ENCODE data around the gene TBX1. TPM values are rescaled to one million over a fixed set of nuclear protein-coding genes. Genes with fewer than 3 reads are reported as not detected.

The TBX1 gene
- polyA plus RNA-seq = under 1 TPM in 1 of 3 donors, not detected in 2; 0.12 TPM

DNA sequence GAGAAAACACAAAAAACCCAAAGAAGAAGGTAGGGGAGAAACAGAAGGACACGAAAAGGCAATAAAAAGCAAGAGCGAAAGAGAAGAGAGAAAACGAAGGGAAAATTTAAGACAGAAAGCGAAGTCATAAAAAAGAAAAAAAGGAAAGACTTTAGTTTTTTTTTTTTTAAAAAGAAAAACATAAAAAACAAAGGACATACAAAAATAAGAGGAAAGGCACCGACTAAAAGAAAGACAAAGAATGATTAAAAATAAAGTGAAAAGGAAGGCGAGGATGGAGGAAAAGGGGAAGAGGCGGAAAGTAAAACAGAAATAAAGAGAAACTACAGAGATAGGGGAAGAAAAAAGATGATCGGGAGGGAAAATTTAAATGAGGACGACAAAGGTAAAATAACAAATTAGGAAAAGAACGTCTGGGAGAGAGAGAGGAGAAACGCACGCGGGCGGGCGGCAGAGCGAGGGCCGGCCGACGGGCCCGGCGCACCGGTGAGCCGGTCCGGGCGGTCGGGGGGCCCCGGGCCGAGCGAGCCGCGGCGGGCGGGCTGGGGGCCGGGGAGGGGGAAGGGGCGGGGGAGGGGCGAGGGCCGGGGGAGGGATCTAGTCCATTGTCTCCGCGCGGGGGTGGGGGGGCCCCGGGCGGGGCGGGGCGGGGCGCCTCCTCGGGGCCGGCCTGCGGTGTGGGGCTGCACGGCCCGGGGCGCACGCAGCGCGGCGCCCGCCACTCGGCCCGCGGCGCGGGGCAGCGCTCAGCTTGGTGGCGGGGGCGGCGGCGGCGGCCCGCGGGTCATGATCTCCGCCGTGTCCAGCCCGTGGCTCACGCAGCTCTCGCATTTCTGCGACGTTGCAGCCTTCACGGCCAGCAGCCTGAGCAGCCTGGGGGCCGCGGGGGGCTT lies at the start of gene TBX1:
TBX1 (plus strand) TSS at position 721 of the 893 bp plus-strand sequence; CDS start at position 787, 66 bp downstream.
- H3K27ac Mint-ChIP-seq = peak within 1 kb of the TSS in 2 of 6 donors; percentile 30 to 58

GRCh38 chr22:19713245-19713644 lies 47.3 kb upstream of the TBX1 start:
- no peak for DNase-seq
- peak overlapping the region; percentile 10 to 64 (median 55) for H3K4me3 Mint-ChIP-seq
- peaks cover 0 to 3% of the 10 kb centered on the region in 2 donors for H3K4me1 Mint-ChIP-seq
- H3K36me3 Mint-ChIP-seq = no peaks in the 10 kb centered on the region
- no peaks in the 10 kb centered on the region for H3K9me3 Mint-ChIP-seq
- no peak overlapping the region for H3K27ac Mint-ChIP-seq
- H3K27me3 Mint-ChIP-seq (ENCODE audit: low read depth in 3 of 3) = peaks cover 13 to 19% (median 14%) of the 10 kb centered on the region in 3 donors

More for the DNA sequence above, at the start of gene TBX1:
- DNase-seq = no peak
- Mint-ChIP-seq H3K27me3 (ENCODE audit: low read depth in 3 of 3) (peaks cover 27 to 30% (median 29%) of the 10 kb centered on the region in 3 donors), H3K4me3 (peak within 1 kb of the TSS; percentile 79 to 89 (median 82)), H3K36me3 (peaks cover 0 to 7% (median 5%) of the 10 kb centered on the region in 3 donors), H3K4me1 (peaks cover 22 to 23% of the 10 kb centered on the region in 2 donors), H3K9me3 (peaks cover 0 to 2% (median 0%) of the 10 kb centered on the region in 6 donors)

- no peak for DNase-seq
- no peaks in the 10 kb centered on the region for H3K9me3 Mint-ChIP-seq
- peaks cover 13 to 19% (median 14%) of the 10 kb centered on the region in 3 donors for H3K27me3 Mint-ChIP-seq (ENCODE audit: low read depth in 3 of 3)
- peaks cover 0 to 3% of the 10 kb centered on the region in 2 donors for H3K4me1 Mint-ChIP-seq
- no peak overlapping the region for H3K27ac Mint-ChIP-seq
- H3K36me3 Mint-ChIP-seq = no peaks in the 10 kb centered on the region
- H3K4me3 Mint-ChIP-seq = peak overlapping the region; percentile 38 to 64 (median 62)
Measured at GRCh38 chr22:19713650-19714311, 46.8 kb upstream of the TBX1 start.

DNA sequence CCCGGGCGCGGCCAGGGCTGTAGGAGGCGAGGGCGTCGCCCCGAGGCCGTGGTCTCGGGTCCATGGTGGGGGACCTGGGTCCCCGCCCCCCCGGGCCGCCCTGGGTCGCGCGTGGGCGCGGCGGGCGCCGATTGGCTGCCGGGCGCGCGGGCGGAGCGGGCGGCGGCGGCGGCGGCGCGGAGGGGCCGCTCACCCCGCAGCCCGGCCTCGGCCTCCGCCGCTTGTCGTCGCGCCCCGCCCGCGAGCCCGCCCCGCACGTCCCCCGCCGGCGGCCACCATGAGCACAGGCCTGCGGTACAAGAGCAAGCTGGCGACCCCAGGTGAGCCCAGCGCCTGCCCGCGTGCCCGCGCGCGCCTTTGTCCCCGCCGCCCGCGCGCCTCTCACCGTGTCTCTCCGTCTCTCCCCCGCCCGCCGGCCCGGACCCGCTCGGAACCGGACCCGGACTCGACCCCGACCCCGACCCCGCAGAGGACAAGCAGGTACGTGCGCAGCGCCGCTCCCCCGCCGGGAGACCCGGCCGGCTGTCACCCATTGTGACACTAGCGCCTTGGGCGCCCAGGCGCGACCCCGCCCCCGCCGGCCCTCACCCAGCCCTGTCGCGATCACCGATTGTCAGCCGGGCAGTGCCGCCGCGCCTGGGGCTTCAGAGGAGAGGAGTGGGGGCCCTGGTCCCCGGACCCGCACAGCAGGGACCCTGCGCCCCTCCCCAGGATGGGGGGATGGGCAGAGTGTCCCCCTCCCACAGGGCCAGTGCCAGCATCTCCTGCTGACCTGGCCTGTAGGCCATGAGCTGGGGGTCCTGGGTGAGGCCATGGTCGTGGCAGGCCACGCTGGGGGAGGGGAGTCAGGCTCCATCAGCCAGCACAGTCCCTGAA lies 46.0 kb upstream of the TBX1 start, which contains the start of gene SEPTIN5:
SEPTIN5 (plus strand) TSS at position 192 of the 876 bp plus-strand sequence; CDS start at position 278, 86 bp downstream.
- peaks cover 13 to 22% (median 14%) of the 10 kb centered on the region in 3 donors for H3K27me3 Mint-ChIP-seq (ENCODE audit: low read depth in 3 of 3)
- H3K27ac Mint-ChIP-seq = no peak within 1 kb of the TSS
- no peaks in the 10 kb centered on the region for H3K9me3 Mint-ChIP-seq
- peaks cover 0 to 8% of the 10 kb centered on the region in 2 donors for H3K4me1 Mint-ChIP-seq
- H3K4me3 Mint-ChIP-seq = peak within 1 kb of the TSS; percentile 38 to 64 (median 62)
- no peaks in the 10 kb centered on the region for H3K36me3 Mint-ChIP-seq
- DNase-seq = no peak

DNA sequence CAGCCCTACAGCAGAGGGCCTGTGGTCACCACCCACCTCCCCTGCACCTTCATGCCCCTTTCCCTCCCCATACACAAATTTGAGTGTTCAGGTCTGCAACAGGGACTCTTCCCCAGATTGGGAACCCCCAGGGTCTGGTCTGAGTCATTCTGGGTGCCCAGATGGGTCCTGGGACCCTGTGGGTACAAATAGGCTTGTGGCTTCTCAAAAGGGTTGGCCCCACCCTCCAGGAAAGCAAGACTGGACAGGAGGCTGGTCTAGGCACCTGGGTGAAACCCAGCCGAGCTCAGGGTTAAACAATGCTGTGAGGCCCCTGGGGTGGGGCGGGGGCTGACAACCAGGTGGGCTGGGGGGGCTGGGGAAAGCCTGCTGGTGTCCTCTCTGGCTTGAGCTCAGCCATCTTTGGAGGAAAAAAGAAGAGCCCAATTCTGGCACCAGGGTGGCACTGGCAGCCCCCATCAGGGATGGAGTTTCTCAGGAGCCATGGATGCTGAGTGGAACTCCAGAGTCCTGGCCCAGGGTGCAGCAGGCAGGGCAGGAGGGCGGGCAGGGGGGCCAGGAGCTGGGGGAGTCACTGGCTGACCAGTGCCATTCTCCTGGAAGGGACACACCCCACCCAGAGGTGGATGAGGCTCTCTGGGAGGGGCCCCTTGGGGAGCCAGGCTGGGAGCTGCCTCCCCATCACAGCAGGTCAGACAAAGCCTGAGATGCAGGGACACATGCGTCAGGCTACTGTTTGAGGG lies 45.2 kb upstream of the TBX1 start:
- no peaks in the 10 kb centered on the region for H3K9me3 Mint-ChIP-seq
- H3K27me3 Mint-ChIP-seq (ENCODE audit: low read depth in 3 of 3) = peaks cover 13 to 22% (median 16%) of the 10 kb centered on the region in 3 donors
- peak overlapping the region in 4 of 5 donors; percentile 55 to 61 (median 58) for H3K4me3 Mint-ChIP-seq
- no peaks in the 10 kb centered on the region for H3K36me3 Mint-ChIP-seq
- DNase-seq = no peak
- H3K27ac Mint-ChIP-seq = no peak overlapping the region
- H3K4me1 Mint-ChIP-seq = peaks cover 0 to 8% of the 10 kb centered on the region in 2 donors

DNA sequence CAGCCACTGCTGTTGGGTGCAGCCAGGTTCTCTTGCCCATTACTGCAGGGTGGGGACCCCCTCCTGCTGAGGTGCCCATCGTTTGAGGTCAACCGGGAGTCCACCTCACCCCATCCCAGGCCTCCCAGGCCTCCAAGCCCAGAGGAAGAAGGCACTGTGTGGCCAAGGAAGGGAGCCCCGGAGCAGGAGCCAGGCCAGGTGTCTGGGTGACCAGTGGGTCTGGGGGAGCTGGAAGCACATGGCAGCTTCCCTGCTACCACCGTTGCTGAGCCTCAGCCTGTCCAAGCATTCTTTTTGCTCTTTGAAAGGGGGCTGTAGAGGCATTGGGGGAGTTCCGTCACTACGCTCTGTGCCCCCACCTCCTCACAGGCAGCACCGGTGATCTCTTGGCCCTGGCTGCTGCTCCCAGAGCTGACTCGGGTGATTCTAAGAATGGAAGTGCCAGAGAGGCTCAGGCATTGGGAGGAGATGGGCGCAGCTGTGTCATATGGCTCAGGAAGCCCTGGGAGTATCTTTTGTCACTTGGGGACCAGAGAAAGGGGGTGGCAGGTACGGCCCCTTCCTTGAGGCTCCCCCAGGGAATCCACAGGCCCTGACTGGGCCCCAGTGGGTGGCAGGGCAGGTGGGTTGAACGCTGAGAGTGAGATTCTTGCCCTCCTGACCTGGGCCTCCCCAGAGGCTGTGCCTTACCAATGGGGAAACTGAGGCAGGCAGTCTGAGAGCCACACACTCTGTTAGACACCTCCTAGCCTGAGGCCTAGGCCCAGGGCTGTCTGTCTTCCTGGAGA lies 44.3 kb upstream of the TBX1 start:
- Mint-ChIP-seq H3K27me3 (ENCODE audit: low read depth in 3 of 3) (peaks cover 12 to 26% (median 16%) of the 10 kb centered on the region in 3 donors), H3K27ac (no peak overlapping the region), H3K9me3 (no peaks in the 10 kb centered on the region), H3K4me1 (peaks cover 0 to 8% of the 10 kb centered on the region in 2 donors), H3K36me3 (no peaks in the 10 kb centered on the region), H3K4me3 (peak overlapping the region in 3 of 5 donors; percentile 21 to 38 (median 33))
- no peak for DNase-seq

DNA sequence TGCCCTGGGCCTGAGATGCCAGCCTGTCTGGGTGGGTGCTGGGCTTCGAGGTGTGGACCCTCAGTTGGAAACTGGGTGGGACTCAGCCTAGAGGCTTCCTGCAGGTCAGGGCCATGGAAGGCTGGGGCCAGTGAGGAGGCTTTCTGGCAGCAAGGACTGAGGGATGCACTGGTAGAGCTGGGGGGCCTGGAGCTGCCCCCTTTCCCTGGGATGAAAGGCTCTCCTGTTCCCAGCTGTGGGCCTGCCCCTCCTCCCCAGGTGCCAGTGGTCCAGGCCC lies 43.8 kb upstream of the TBX1 start:
- Mint-ChIP-seq H3K4me3 (peak overlapping the region in 2 of 5 donors; percentile 33 to 38), H3K9me3 (no peaks in the 10 kb centered on the region), H3K4me1 (peaks cover 0 to 8% of the 10 kb centered on the region in 2 donors), H3K36me3 (no peaks in the 10 kb centered on the region), H3K27ac (no peak overlapping the region), H3K27me3 (ENCODE audit: low read depth in 3 of 3) (peaks cover 12 to 26% (median 13%) of the 10 kb centered on the region in 3 donors)
- no peak for DNase-seq

DNA sequence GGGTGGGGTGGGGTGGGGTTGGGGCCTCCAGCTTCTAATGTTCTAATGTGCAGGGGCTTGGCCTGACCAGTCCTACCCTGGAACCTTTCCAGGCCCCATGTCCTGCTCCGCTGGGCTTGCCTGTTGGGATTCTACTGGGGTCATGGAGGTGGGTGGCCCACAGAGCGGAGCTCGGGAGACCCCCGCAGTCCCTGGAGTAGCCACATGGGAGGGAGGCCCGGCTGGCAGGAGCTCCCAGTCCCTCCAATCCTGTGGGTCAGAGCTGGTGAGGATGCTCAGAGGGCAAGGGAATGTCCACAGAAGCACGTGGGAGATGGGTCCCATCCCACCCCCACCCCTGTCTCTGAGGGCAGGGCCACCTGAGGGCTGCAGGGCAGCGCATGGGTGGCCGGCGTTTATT lies 43.4 kb upstream of the TBX1 start:
- Mint-ChIP-seq H3K36me3 (no peaks in the 10 kb centered on the region), H3K27ac (no peak overlapping the region), H3K4me1 (peaks cover 0 to 8% of the 10 kb centered on the region in 2 donors), H3K4me3 (peak overlapping the region in 1 of 5 donors; percentile 83), H3K27me3 (ENCODE audit: low read depth in 3 of 3) (peaks cover 12 to 25% (median 12%) of the 10 kb centered on the region in 3 donors), H3K9me3 (no peaks in the 10 kb centered on the region)
- DNase-seq = no peak

GRCh38 chr22:19717691-19718455 lies 42.7 kb upstream of the TBX1 start:
- peaks cover 12 to 26% (median 13%) of the 10 kb centered on the region in 3 donors for H3K27me3 Mint-ChIP-seq (ENCODE audit: low read depth in 3 of 3)
- H3K27ac Mint-ChIP-seq = no peak overlapping the region
- no peaks in the 10 kb centered on the region for H3K36me3 Mint-ChIP-seq

DNA sequence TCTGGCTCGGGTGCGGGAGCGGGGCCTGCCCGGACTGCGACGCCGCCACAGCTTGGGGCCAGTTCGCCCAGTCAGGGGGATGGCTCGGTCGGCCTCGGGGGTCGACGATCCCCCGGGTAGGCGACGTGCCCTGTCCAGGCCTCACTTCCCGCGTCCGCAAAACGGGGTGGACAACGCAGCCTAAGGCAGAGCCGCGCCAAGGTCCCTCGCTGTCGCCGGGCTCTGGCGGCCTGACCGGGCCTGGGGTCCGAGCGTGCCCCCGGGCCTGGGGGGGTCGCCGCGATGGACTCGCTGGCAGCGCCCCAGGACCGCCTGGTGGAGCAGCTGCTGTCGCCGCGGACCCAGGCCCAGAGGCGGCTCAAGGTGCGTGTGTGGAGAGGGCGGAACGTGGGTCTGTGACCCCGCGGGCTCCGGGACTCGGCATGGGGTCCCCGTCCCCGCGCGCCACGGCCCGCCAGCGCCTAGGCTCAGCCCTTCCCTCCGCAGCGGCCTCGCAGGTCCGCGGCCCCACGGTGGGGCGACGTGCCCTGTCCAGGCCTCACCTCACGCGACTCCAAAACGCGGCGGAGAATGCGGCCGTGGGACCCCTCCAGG lies 42.0 kb upstream of the TBX1 start:
- no peak for DNase-seq
- H3K27me3 Mint-ChIP-seq (ENCODE audit: low read depth in 3 of 3) = peaks cover 11 to 21% (median 15%) of the 10 kb centered on the region in 3 donors
- H3K4me3 Mint-ChIP-seq = no peak overlapping the region
- H3K9me3 Mint-ChIP-seq = peaks cover 0 to 1% (median 0%) of the 10 kb centered on the region in 6 donors
- peaks cover 0 to 10% of the 10 kb centered on the region in 2 donors for H3K4me1 Mint-ChIP-seq
- H3K27ac Mint-ChIP-seq = no peak overlapping the region
- no peaks in the 10 kb centered on the region for H3K36me3 Mint-ChIP-seq

More at GRCh38 chr22:19717691-19718455, 42.7 kb upstream of the TBX1 start:
- peaks cover 0 to 8% of the 10 kb centered on the region in 2 donors for H3K4me1 Mint-ChIP-seq
- peak; percentile 74 to 80 (median 78) for DNase-seq
- no peaks in the 10 kb centered on the region for H3K9me3 Mint-ChIP-seq
- H3K4me3 Mint-ChIP-seq = peak overlapping the region; percentile 75 to 83 (median 83)

- Mint-ChIP-seq H3K27ac (no peak overlapping the region), H3K4me1 (peaks cover 0 to 10% of the 10 kb centered on the region in 2 donors), H3K9me3 (peaks cover 0 to 1% (median 0%) of the 10 kb centered on the region in 6 donors), H3K4me3 (peak overlapping the region; percentile 67 to 76 (median 72)), H3K36me3 (no peaks in the 10 kb centered on the region), H3K27me3 (ENCODE audit: low read depth in 3 of 3) (peaks cover 11 to 18% (median 16%) of the 10 kb centered on the region in 3 donors)
- no peak for DNase-seq
Measured at GRCh38 chr22:19719050-19719482, 41.5 kb upstream of the TBX1 start.
